ENCODE data around the gene FOXP2. TPM values are rescaled to one million over a fixed set of nuclear protein-coding genes. Genes with fewer than 3 reads are reported as not detected.

Gene FOXP2
- total RNA-seq, 2 donors from 2014 or later: 13.3 to 14.9 TPM

DNA sequence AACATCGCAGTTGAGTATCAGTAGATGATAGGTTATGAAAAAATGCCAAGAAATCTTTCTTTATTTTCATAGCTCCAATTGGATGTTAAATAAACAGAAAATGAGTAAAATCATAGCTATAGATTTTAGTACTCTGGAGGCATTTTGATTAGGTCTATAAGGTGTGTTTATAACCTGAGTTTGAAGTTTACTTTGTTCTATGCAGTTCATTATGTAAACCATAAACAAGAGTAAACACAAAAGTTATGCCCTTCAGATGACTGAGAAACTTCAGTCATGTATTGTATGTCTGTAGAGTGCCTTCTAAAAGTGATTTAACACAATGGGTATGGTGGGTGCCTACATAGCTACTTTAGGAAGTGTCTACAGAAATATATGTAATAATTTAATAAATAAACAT lies 13.6 kb downstream of the FOXP2 start:
- H3K9me3 Mint-ChIP-seq: no peaks in the 10 kb centered on the region
- peaks cover 6% of the 10 kb centered on the region for H3K4me1 Mint-ChIP-seq
- DNase-seq: no peak
- TF ChIP-seq CTCF (conservative IDR thresholded peaks at IDR 0.05): no peak
- no peak overlapping the region for H3K4me3 Mint-ChIP-seq
- Histone ChIP-seq H3K9ac (ENCODE audit: extremely low read depth, low read length, poor library complexity, severe bottlenecking) (no peak overlapping the region), H3K36me3 (ENCODE audit: control insufficient read depth, insufficient read depth, low read length) (no peaks in the 10 kb centered on the region), H3K4me3 (ENCODE audit: low read length) (no peak overlapping the region), H3K9me3 (ENCODE audit: control insufficient read depth, low read length) (no peaks in the 10 kb centered on the region), H3K27me3 (ENCODE audit: control insufficient read depth, insufficient read depth, low read length, poor library complexity, severe bottlenecking) (no peaks in the 10 kb centered on the region), H3K4me1 (ENCODE audit: control insufficient read depth, insufficient read depth, low read length) (no peaks in the 10 kb centered on the region), H3K27ac (ENCODE audit: low read depth, low read length) (no peak overlapping the region)
- H3K27me3 Mint-ChIP-seq (ENCODE audit: insufficient read depth): no peaks in the 10 kb centered on the region
- no peaks in the 10 kb centered on the region for H3K36me3 Mint-ChIP-seq (ENCODE audit: low read depth)
- 92 to 100% methylated on average over 1 of the region's 1 CpG for WGBS, 2 experiments (ENCODE audit: insufficient coverage in 1 of 2, insufficient read length in 1 of 2)
- H3K27ac Mint-ChIP-seq: no peak overlapping the region

- Histone ChIP-seq H3K9me3 (ENCODE audit: control insufficient read depth, low read length) (no peaks in the 10 kb centered on the region), H3K9ac (ENCODE audit: extremely low read depth, low read length, poor library complexity, severe bottlenecking) (no peak overlapping the region), H3K36me3 (ENCODE audit: control insufficient read depth, insufficient read depth, low read length) (no peaks in the 10 kb centered on the region), H3K27me3 (ENCODE audit: control insufficient read depth, insufficient read depth, low read length, poor library complexity, severe bottlenecking) (no peaks in the 10 kb centered on the region), H3K4me1 (ENCODE audit: control insufficient read depth, insufficient read depth, low read length) (no peaks in the 10 kb centered on the region), H3K27ac (ENCODE audit: low read depth, low read length) (no peak overlapping the region), H3K4me3 (ENCODE audit: low read length) (no peak overlapping the region)
- WGBS, 2 experiments (ENCODE audit: insufficient coverage in 1 of 2, insufficient read length in 1 of 2): 93 to 100% methylated on average over 1 to 4 of the region's 5 CpGs
- H3K4me3 Mint-ChIP-seq: no peak overlapping the region
- no peaks in the 10 kb centered on the region for H3K36me3 Mint-ChIP-seq (ENCODE audit: low read depth)
- TF ChIP-seq CTCF (conservative IDR thresholded peaks at IDR 0.05): no peak
- DNase-seq: no peak
- H3K27me3 Mint-ChIP-seq (ENCODE audit: insufficient read depth): no peaks in the 10 kb centered on the region
- H3K9me3 Mint-ChIP-seq: no peaks in the 10 kb centered on the region
- H3K27ac Mint-ChIP-seq: no peak overlapping the region
- H3K4me1 Mint-ChIP-seq: peaks cover 6% of the 10 kb centered on the region
Observed at GRCh38 chr7:114431189-114431588, 16.6 kb downstream of the FOXP2 start.

DNA sequence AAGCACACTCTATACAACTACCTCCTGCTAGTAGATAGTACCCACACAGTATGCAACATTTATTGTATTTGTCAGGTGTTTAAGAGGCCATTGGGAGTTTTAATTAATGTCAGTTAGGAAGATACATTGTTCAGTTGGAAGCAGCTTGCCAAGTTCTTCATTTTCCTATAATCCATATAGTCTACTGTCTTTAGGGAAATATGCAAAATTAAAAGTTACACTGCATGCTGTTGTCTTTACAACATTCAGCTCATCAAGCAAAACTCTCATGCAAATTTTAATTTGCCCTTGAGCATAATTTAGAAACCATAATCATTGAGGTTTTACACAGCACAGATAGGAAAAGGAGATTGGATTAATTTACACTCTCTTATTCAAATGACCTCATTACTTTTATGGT lies 17.4 kb downstream of the FOXP2 start:
- Histone ChIP-seq H3K4me3 (ENCODE audit: low read length) (no peak overlapping the region), H3K9me3 (ENCODE audit: control insufficient read depth, low read length) (no peaks in the 10 kb centered on the region), H3K27me3 (ENCODE audit: control insufficient read depth, insufficient read depth, low read length, poor library complexity, severe bottlenecking) (no peaks in the 10 kb centered on the region), H3K4me1 (ENCODE audit: control insufficient read depth, insufficient read depth, low read length) (no peaks in the 10 kb centered on the region), H3K9ac (ENCODE audit: extremely low read depth, low read length, poor library complexity, severe bottlenecking) (no peak overlapping the region), H3K27ac (ENCODE audit: low read depth, low read length) (no peak overlapping the region), H3K36me3 (ENCODE audit: control insufficient read depth, insufficient read depth, low read length) (no peaks in the 10 kb centered on the region)
- Mint-ChIP-seq H3K27me3 (ENCODE audit: insufficient read depth) (no peaks in the 10 kb centered on the region), H3K27ac (no peak overlapping the region), H3K4me1 (peaks cover 6% of the 10 kb centered on the region), H3K4me3 (no peak overlapping the region), H3K36me3 (ENCODE audit: low read depth) (no peaks in the 10 kb centered on the region), H3K9me3 (no peaks in the 10 kb centered on the region)
- no peak for DNase-seq
- TF ChIP-seq CTCF (conservative IDR thresholded peaks at IDR 0.05): no peak

All from endodermal cell (in vitro differentiated cells).